Stomach (tissue), 9 donors: Measurements from ENCODE around the gene DUSP19. TPM values are rescaled to one million over a fixed set of nuclear protein-coding genes. Genes with fewer than 3 reads are reported as not detected.

Source experiments
- DNase-seq, 2 donors: peaks; one replicate each; pipeline versions ENCODE4 v3.0.0 to v3.0.0-alpha.2; 2013 to 2019
- H3K27ac ChIP-seq, 5 donors: fragments of 200-600 bp in 4 of 5; sonication (generic) in 4 of 5; one replicate each; pipeline ENCODE4 v1.5.1; 2013 to 2019; ENCODE audit warnings: mild to moderate bottlenecking in 1 of 5, moderate library complexity in 1 of 5
- H3K27me3 ChIP-seq, 3 donors: fragments of 200-600 bp; sonication (generic); one replicate each; pipeline ENCODE4 v1.5.1; 2017 to 2019; ENCODE audit warnings: mixed run types in 1 of 3
- H3K36me3 ChIP-seq, 4 donors: fragments of 200-600 bp; sonication (generic); 1 replicate in 3 of 4; 2 replicates in 1 of 4; pipeline ENCODE4 v1.5.1; 2016 to 2019
- H3K4me1 ChIP-seq, 4 donors: fragments of 200-600 bp; sonication (generic); one replicate each; pipeline ENCODE4 v1.5.1; 2016 to 2019
- H3K4me3 ChIP-seq, 4 donors: fragments of 200-600 bp; sonication (generic) in 3 of 4; one replicate each; pipeline ENCODE4 v1.5.1; 2016 to 2019; ENCODE audit warnings: mild to moderate bottlenecking in 1 of 4
- H3K9me3 ChIP-seq, 4 donors: fragments of 200-600 bp; sonication (generic); one replicate each; pipeline ENCODE4 v1.5.1; 2016 to 2019
- EP300 ChIP-seq: sonication (generic); formaldehyde crosslinking; IDR thresholded peaks from one replicate; pipeline ENCODE4 v1.6.1; 2017; ENCODE audit warnings: antibody characterized with exemption
- POLR2A ChIP-seq, 4 donors: fragments of 450-650 bp; IDR thresholded peaks; one replicate each; pipeline ENCODE4 v1.6.1; 2016; ENCODE audit warnings: antibody characterized with exemption in 4 of 4, control low read depth in 2 of 4, mild to moderate bottlenecking in 1 of 4, moderate library complexity in 1 of 4
- POLR2AphosphoS5 ChIP-seq, 3 donors: sonication (generic); formaldehyde crosslinking; IDR thresholded peaks; one replicate each; pipeline ENCODE4 v1.6.1; 2016; ENCODE audit warnings: antibody characterized with exemption in 3 of 3
- WGBS, 5 donors: extraction: QIAGEN DNeasy Blood & Tissue Kit in 3 of 5; methylation state at CpG; one replicate each; pipeline versions ENCODE4 v1.1.5 to v1.1.7; 2013 to 2018; 5-methylcytosine and 5-hydroxymethylcytosine counted together
- intact Hi-C: fragments of 100-400 bp; cut with DNase I; formaldehyde crosslinking; loops from one replicate; pipeline ENCODE4 v1.15.1; 2023; ENCODE audit warnings: low total_unique reads
- polyA plus RNA-seq, 3 donors: library from polyadenylated mRNA; stranded (reverse); fragments of 200-250 nt; gene quantifications; one replicate each; pipeline ENCODE4 v1.2.3, GENCODE V29; 2013
- total RNA-seq, 5 donors: library from RNA; depleted of rRNA; stranded (reverse); fragments of >200 nt; gene quantifications; one replicate each; pipeline versions ENCODE4 v1.1.0 to v1.2.3, GENCODE V29; 2014 to 2016
- TF ChIP-seq, protein P1 (sequence below), 7 experiments: fragments of 450-650 bp in 4 of 7; fragments of 200-600 bp in 3 of 7; sonication (generic) in 3 of 7; IDR thresholded peaks; one replicate each; pipeline ENCODE4 v1.5.1; 2016 to 2019; ENCODE audit warnings: antibody characterized with exemption in 7 of 7, control low read depth in 2 of 7, mild to moderate bottlenecking in 1 of 7
- donor health status: healthy with polysubstance abuse.
- donor health status: Bipolar disorder and iron deficiency.
- donor health status: healthy.

The DUSP19 gene
- total and polyA plus RNA-seq, 8 donors = 1.1 to 19.6 (median 4.3) TPM; not detected in 1

DNA sequence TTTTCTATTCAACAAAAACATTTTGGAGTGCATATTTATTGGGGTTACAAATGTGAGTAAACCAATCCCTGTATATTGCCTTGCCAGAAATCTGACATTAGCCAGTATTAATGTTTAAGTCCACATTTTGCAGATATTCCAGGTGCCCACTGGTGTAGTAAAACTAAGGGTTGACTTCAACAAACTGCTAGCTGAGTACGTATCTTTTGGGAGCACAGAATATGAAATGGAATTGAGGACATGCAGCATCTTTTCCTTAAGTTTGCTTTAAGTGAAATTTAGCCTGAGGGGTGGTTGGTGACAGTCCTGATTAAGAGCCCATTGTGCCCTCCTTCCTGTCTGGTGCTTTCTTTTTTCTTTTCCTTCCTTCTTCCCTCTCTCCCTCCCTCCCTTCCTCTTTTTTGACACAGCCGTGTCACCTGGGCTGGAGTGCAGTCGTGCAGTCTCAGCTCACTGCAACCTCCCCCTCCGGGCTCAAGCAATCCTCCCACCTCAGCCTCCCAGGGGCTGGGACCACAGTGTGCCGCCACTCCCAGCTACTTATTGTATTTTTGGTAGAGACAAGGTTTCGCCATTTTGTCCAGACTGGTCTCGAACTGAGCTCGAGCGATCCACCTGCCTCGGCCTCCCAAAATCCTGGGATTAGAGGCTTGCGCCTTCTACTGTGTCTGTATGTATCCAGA lies 47.3 kb downstream of the DUSP19 start:
- no peak for DNase-seq
- Histone ChIP-seq H3K4me3 (peak overlapping the region in 2 of 4 donors; percentile 88 to 97), H3K36me3 (peaks cover 0 to 26% (median 18%) of the 10 kb centered on the region in 4 donors), H3K27me3 (no peaks in the 10 kb centered on the region), H3K4me1 (peaks cover 11 to 33% (median 21%) of the 10 kb centered on the region in 4 donors), H3K9me3 (no peaks in the 10 kb centered on the region), H3K27ac (no peak overlapping the region)
- intact Hi-C loops = no loop called here
- TF ChIP-seq POLR2AphosphoS5 (IDR thresholded peaks at IDR 0.05) (no peak), POLR2A (IDR thresholded peaks at IDR 0.05) (no peak)
- 77 to 82% (median 80%) methylated on average over 11 of the region's 11 CpGs for WGBS, 5 donors

- no peaks in the 10 kb centered on the region for H3K9me3 ChIP-seq
- WGBS, 5 donors = 80 to 92% (median 85%) methylated on average over 2 of the region's 2 CpGs
- no peaks in the 10 kb centered on the region for H3K27me3 ChIP-seq
- TF ChIP-seq, protein P1, sequence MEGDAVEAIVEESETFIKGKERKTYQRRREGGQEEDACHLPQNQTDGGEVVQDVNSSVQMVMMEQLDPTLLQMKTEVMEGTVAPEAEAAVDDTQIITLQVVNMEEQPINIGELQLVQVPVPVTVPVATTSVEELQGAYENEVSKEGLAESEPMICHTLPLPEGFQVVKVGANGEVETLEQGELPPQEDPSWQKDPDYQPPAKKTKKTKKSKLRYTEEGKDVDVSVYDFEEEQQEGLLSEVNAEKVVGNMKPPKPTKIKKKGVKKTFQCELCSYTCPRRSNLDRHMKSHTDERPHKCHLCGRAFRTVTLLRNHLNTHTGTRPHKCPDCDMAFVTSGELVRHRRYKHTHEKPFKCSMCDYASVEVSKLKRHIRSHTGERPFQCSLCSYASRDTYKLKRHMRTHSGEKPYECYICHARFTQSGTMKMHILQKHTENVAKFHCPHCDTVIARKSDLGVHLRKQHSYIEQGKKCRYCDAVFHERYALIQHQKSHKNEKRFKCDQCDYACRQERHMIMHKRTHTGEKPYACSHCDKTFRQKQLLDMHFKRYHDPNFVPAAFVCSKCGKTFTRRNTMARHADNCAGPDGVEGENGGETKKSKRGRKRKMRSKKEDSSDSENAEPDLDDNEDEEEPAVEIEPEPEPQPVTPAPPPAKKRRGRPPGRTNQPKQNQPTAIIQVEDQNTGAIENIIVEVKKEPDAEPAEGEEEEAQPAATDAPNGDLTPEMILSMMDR (IDR thresholded peaks at IDR 0.05) = no peak
- TF ChIP-seq POLR2A (IDR thresholded peaks at IDR 0.05) (no peak), POLR2AphosphoS5 (IDR thresholded peaks at IDR 0.05) (no peak)
- DNase-seq = peak in 1 of 2 donors; percentile 9
- H3K4me1 ChIP-seq = peaks cover 11 to 33% (median 21%) of the 10 kb centered on the region in 4 donors
- no peak overlapping the region for H3K4me3 ChIP-seq
- no peak overlapping the region for H3K27ac ChIP-seq
- intact Hi-C loops = no loop called here
- H3K36me3 ChIP-seq = peaks cover 0 to 29% (median 24%) of the 10 kb centered on the region in 4 donors
These were observed 48.1 kb downstream of the DUSP19 start for GRCh38 chr2:183126635-183127034.

DNA sequence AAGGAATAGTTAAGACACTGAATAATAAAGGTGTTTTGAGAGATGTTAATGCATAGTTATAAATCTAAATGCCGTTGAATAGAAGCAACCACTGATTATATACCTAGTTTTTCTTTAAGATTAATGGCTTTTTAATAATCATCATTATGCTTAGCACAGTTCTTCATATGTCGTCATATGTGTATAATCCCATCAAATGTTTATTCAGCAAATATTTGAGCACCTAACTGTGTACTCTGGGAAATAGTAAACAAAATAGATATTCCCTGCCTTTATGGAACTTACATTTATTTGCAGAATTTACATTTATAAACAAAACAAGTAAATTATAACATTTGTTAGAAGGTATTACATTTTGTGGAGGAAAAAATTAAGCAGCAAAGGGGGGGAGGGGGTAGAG lies 55.5 kb downstream of the DUSP19 start:
- intact Hi-C loops = no loop called here
- Histone ChIP-seq H3K27me3 (no peaks in the 10 kb centered on the region), H3K27ac (no peak overlapping the region), H3K9me3 (no peaks in the 10 kb centered on the region), H3K4me3 (no peak overlapping the region), H3K4me1 (no peaks in the 10 kb centered on the region), H3K36me3 (peaks cover 0 to 51% (median 45%) of the 10 kb centered on the region in 4 donors)
- DNase-seq = no peak
- TF ChIP-seq POLR2A (IDR thresholded peaks at IDR 0.05) (no peak), EP300 (no peak), POLR2AphosphoS5 (IDR thresholded peaks at IDR 0.05) (no peak)
- TF ChIP-seq, protein P1 (IDR thresholded peaks at IDR 0.05) = no peak
- 57 to 86% (median 79%) methylated on average over 2 of the region's 2 CpGs for WGBS, 5 donors

- Histone ChIP-seq H3K27ac (no peak overlapping the region), H3K4me1 (no peaks in the 10 kb centered on the region), H3K4me3 (no peak overlapping the region), H3K36me3 (peaks cover 0 to 45% (median 39%) of the 10 kb centered on the region in 4 donors), H3K9me3 (peaks cover 0 to 4% (median 0%) of the 10 kb centered on the region in 4 donors), H3K27me3 (no peaks in the 10 kb centered on the region)
- no peak for TF ChIP-seq POLR2AphosphoS5 (IDR thresholded peaks at IDR 0.05)
- TF ChIP-seq, protein P1 (IDR thresholded peaks at IDR 0.05) = no peak
- TF ChIP-seq EP300 = no peak
- no peak for TF ChIP-seq POLR2A (IDR thresholded peaks at IDR 0.05)
- DNase-seq = no peak
- intact Hi-C loops = no loop called here
- WGBS, 5 donors = 95 to 100% (median 100%) methylated on average over 1 of the region's 1 CpG
These were observed 70.4 kb downstream of the DUSP19 start for GRCh38 chr2:183148955-183149354.

DNA sequence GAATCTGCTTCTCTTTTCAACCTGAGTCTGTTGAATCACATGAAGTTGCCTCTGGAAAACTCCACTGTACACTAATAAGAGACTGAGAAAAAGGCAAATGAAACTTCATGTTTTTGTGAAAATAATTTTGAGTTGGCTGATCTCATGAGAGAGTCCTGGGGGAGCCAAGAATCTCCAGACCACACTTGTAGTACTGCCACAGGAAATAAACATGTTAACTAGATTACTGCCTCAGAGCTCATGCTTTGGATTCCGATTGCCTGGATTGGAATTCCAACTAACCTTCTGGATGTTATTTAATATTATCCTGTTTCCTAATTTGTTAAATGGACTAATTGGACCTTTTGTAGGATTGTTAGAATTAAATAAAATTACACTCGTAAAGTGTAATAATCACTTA lies 70.9 kb downstream of the DUSP19 start:
- intact Hi-C loops = no loop called here
- Histone ChIP-seq H3K36me3 (peaks cover 0 to 42% (median 38%) of the 10 kb centered on the region in 4 donors), H3K27ac (no peak overlapping the region), H3K4me3 (no peak overlapping the region), H3K4me1 (no peaks in the 10 kb centered on the region), H3K9me3 (no peaks in the 10 kb centered on the region), H3K27me3 (no peaks in the 10 kb centered on the region)
- no peak for TF ChIP-seq POLR2A (IDR thresholded peaks at IDR 0.05)
- TF ChIP-seq POLR2AphosphoS5 (IDR thresholded peaks at IDR 0.05) = no peak
- TF ChIP-seq EP300 = no peak
- TF ChIP-seq, protein P1 (IDR thresholded peaks at IDR 0.05) = no peak
- peak in 1 of 2 donors; percentile 32 for DNase-seq
- WGBS, 5 donors = 75 to 89% (median 78%) methylated on average over 2 of the region's 2 CpGs
